Uterus (tissue), 2 donors: ENCODE data around the gene ZNF148.

Source experiments
- POLR2A ChIP-seq, 2 donors: fragments of 450-650 bp; IDR thresholded peaks; one replicate each; pipeline ENCODE4 v1.6.1; 2016; ENCODE audit warnings: antibody characterized with exemption in 2 of 2, mild to moderate bottlenecking in 1 of 2, moderate library complexity in 1 of 2
- TF ChIP-seq, protein P1 (sequence below), 4 experiments: fragments of 200-600 bp in 2 of 4; fragments of 450-650 bp in 2 of 4; sonication (generic) in 2 of 4; IDR thresholded peaks; one replicate each; pipeline ENCODE4 v1.5.1; 2016 to 2019; ENCODE audit warnings: antibody characterized with exemption in 4 of 4, mild to moderate bottlenecking in 2 of 4, moderate library complexity in 1 of 4

GRCh38 chr3:125200731-125201139, 174.4 kb downstream of the ZNF148 start:
- TF ChIP-seq, protein P1, sequence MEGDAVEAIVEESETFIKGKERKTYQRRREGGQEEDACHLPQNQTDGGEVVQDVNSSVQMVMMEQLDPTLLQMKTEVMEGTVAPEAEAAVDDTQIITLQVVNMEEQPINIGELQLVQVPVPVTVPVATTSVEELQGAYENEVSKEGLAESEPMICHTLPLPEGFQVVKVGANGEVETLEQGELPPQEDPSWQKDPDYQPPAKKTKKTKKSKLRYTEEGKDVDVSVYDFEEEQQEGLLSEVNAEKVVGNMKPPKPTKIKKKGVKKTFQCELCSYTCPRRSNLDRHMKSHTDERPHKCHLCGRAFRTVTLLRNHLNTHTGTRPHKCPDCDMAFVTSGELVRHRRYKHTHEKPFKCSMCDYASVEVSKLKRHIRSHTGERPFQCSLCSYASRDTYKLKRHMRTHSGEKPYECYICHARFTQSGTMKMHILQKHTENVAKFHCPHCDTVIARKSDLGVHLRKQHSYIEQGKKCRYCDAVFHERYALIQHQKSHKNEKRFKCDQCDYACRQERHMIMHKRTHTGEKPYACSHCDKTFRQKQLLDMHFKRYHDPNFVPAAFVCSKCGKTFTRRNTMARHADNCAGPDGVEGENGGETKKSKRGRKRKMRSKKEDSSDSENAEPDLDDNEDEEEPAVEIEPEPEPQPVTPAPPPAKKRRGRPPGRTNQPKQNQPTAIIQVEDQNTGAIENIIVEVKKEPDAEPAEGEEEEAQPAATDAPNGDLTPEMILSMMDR (IDR thresholded peaks at IDR 0.05) = no peak
- no peak for TF ChIP-seq POLR2A (IDR thresholded peaks at IDR 0.05)
